Epithelial cell of esophagus (primary cell): ENCODE data around the gene WNT10A.

Experiments
- DNase-seq: peaks from one replicate; pipeline ENCODE4 v3.0.0; 2010; ENCODE audit warnings: low read depth
- H3K4me3 ChIP-seq: 2 replicates; pipeline ENCODE4 v1.5.1; 2011; ENCODE audit warnings: mild to moderate bottlenecking, low read length, control low read depth
- CTCF ChIP-seq: IDR thresholded peaks from 2 replicates; pipeline ENCODE4 v1.5.1; 2011; ENCODE audit warnings: low read depth, mild to moderate bottlenecking, low read length, control low read depth, inconsistent platforms; ENCODE audit not compliant: insufficient read depth; ENCODE audit errors: missing control alignments

The WNT10A gene

GRCh38 chr2:218877891-218878290 is 2.8 kb upstream of the WNT10A start:
- no peak for DNase-seq
- no peak overlapping the region for H3K4me3 ChIP-seq
- no peak for TF ChIP-seq CTCF

GRCh38 chr2:218878486-218878885 is 2.2 kb upstream of the WNT10A start:
- TF ChIP-seq CTCF = no peak
- H3K4me3 ChIP-seq = no peak overlapping the region
- DNase-seq = no peak

- TF ChIP-seq CTCF = no peak
- no peak overlapping the region for H3K4me3 ChIP-seq
- DNase-seq = no peak
Observed at GRCh38 chr2:218878926-218879761, 1.5 kb upstream of the WNT10A start.

GRCh38 chr2:218879776-218880101 is 913 bp upstream of the WNT10A start:
- no peak for DNase-seq
- H3K4me3 ChIP-seq = peak overlapping the region; percentile 49
- TF ChIP-seq CTCF = no peak

GRCh38 chr2:218880859-218881594 is 375 bp downstream of the WNT10A start:
- DNase-seq = no peak
- no peak for TF ChIP-seq CTCF
- H3K4me3 ChIP-seq = peak overlapping the region; percentile 49

- H3K4me3 ChIP-seq = peak overlapping the region; percentile 49
- DNase-seq = no peak
- no peak for TF ChIP-seq CTCF
Observed at GRCh38 chr2:218881744-218882460, 1.2 kb downstream of the WNT10A start.
